Tibial nerve (tissue), 4 donors: ENCODE results near the gene STOM.

ENCODE experiments used
- CTCF ChIP-seq, 5 experiments: fragments of 200-600 bp in 3 of 5; fragments of 450-650 bp in 2 of 5; sonication (generic) in 3 of 5; IDR thresholded peaks; one replicate each; pipeline ENCODE4 v1.5.1; 2016 to 2019; ENCODE audit warnings: antibody characterized with exemption in 5 of 5, mild to moderate bottlenecking in 3 of 5, moderate library complexity in 2 of 5
- EP300 ChIP-seq, 2 donors: sonication (generic); formaldehyde crosslinking; IDR thresholded peaks; one replicate each; pipeline ENCODE4 v1.6.1; 2017; ENCODE audit warnings: antibody characterized with exemption in 2 of 2, mild to moderate bottlenecking in 1 of 2
- POLR2A ChIP-seq, 2 donors: fragments of 450-650 bp; IDR thresholded peaks; one replicate each; pipeline ENCODE4 v1.6.1; 2017; ENCODE audit warnings: antibody characterized with exemption in 2 of 2, mild to moderate bottlenecking in 2 of 2, moderate library complexity in 2 of 2

- TF ChIP-seq CTCF (IDR thresholded peaks at IDR 0.05) (no peak), EP300 (IDR thresholded peaks at IDR 0.05) (no peak), POLR2A (IDR thresholded peaks at IDR 0.05) (no peak)
Measured at GRCh38 chr9:121328876-121329681, 41.0 kb downstream of the STOM start.
